Neural cell (in vitro differentiated cells): Measurements from ENCODE around the gene CELF4. TPM values are rescaled to one million over a fixed set of nuclear protein-coding genes. Genes with fewer than 3 reads are reported as not detected.

Source experiments
- H2AFZ ChIP-seq: fragments of 200-600, 300-800 bp; sonication (generic), shearing (Covaris generic); 2 replicates; pipeline ENCODE4 v1.6.0; 2014; ENCODE audit warnings: low read depth, mild to moderate bottlenecking, antibody characterized with exemption, low read length, moderate library complexity
- H3F3A ChIP-seq: fragments of 200-600 bp; shearing (Covaris generic); 2 replicates; pipeline ENCODE4 v1.6.1; 2016; ENCODE audit warnings: mild to moderate bottlenecking, moderate library complexity, mixed read lengths, antibody characterized with exemption, low read length; ENCODE audit not compliant: insufficient read depth, poor library complexity, severe bottlenecking
- H3K27ac ChIP-seq: fragments of 200-600, 300-800 bp; sonication (generic), shearing (Covaris generic); 2 replicates; pipeline ENCODE4 v1.5.1; 2014; ENCODE audit warnings: mild to moderate bottlenecking, low read length, moderate library complexity
- H3K27me3 ChIP-seq: fragments of 300-800, 200-600 bp; sonication (generic), shearing (Covaris generic); 2 replicates; pipeline ENCODE4 v1.6.0; 2014; ENCODE audit warnings: mild to moderate bottlenecking, low read depth, low read length, moderate library complexity; ENCODE audit not compliant: insufficient read depth
- H3K36me3 ChIP-seq: fragments of 300-800, 200-600 bp; sonication (generic), shearing (Covaris generic); 2 replicates; pipeline ENCODE4 v1.5.1; 2014; ENCODE audit warnings: mild to moderate bottlenecking, antibody characterized with exemption, low read length, moderate library complexity; ENCODE audit not compliant: insufficient read depth
- H3K4me2 ChIP-seq: fragments of 300-800, 200-600 bp; sonication (generic), shearing (Covaris generic); 2 replicates; pipeline ENCODE4 v1.6.0; 2014; ENCODE audit warnings: mild to moderate bottlenecking, low read length
- H3K4me3 ChIP-seq: fragments of 300-800, 200-600 bp; sonication (generic), shearing (Covaris generic); 2 replicates; pipeline ENCODE4 v1.5.1; 2014; ENCODE audit warnings: mild to moderate bottlenecking, low read length, moderate library complexity
- H3K79me2 ChIP-seq: fragments of 200-600 bp; shearing (Covaris generic); replicated peaks from 2 replicates; pipeline ENCODE4 v1.6.0; 2014; ENCODE audit warnings: mild to moderate bottlenecking, low read length, moderate library complexity; ENCODE audit not compliant: insufficient read depth
- H3K9ac ChIP-seq: fragments of 300-800, 200-600 bp; sonication (generic), shearing (Covaris generic); 2 replicates; pipeline ENCODE4 v1.6.1; 2016; ENCODE audit warnings: mild to moderate bottlenecking, low read length, mixed read lengths
- H3K9me2 ChIP-seq: fragments of 200-600 bp; shearing (Covaris generic); 2 replicates; pipeline ENCODE4 v1.6.1; 2016; ENCODE audit warnings: mild to moderate bottlenecking, low read length, mixed read lengths; ENCODE audit not compliant: insufficient read depth
- H3K9me3 ChIP-seq: fragments of 200-600, 300-800 bp; sonication (generic), shearing (Covaris generic); 2 replicates; pipeline ENCODE4 v1.6.1; 2016; ENCODE audit warnings: mild to moderate bottlenecking, mixed run types, low read length, moderate library complexity, mixed read lengths
- H4K20me1 ChIP-seq: fragments of 200-600 bp; shearing (Covaris generic); 2 replicates; pipeline ENCODE4 v1.6.1; 2016; ENCODE audit warnings: mild to moderate bottlenecking, mixed run types; ENCODE audit not compliant: insufficient read depth
- CTCF ChIP-seq: fragments of 450-650 bp; IDR thresholded peaks from 2 replicates; pipeline ENCODE4 v1.5.1; 2014; ENCODE audit warnings: antibody characterized with exemption, mild to moderate bottlenecking, moderate library complexity; ENCODE audit not compliant: poor library complexity, severe bottlenecking
- EP300 ChIP-seq: fragments of 450-650 bp; conservative IDR thresholded peaks from 2 replicates; pipeline ENCODE4 v1.6.1; 2014; ENCODE audit warnings: antibody characterized with exemption, mild to moderate bottlenecking, moderate library complexity; ENCODE audit not compliant: poor library complexity, severe bottlenecking
- EZH2 ChIP-seq: fragments of 200-600, 300-800 bp; shearing (Covaris generic), sonication (generic); IDR thresholded peaks from 2 replicates; pipeline ENCODE4 v1.6.1; 2014; ENCODE audit warnings: antibody characterized with exemption, low read length, borderline replicate concordance, mild to moderate bottlenecking; ENCODE audit not compliant: insufficient read depth, poor library complexity, severe bottlenecking
- MXI1 ChIP-seq: fragments of 450-650 bp; conservative IDR thresholded peaks from 2 replicates; pipeline ENCODE4 v1.6.1; 2014; ENCODE audit warnings: antibody characterized with exemption, mild to moderate bottlenecking; ENCODE audit not compliant: poor library complexity, severe bottlenecking
- POLR2AphosphoS5 ChIP-seq: IDR thresholded peaks from 2 replicates; pipeline ENCODE4 v1.6.1; 2012
- RAD21 ChIP-seq: fragments of 450-650 bp; conservative IDR thresholded peaks from 2 replicates; pipeline ENCODE4 v1.6.1; 2014; ENCODE audit warnings: antibody characterized with exemption, mild to moderate bottlenecking, moderate library complexity
- REST ChIP-seq: IDR thresholded peaks from 2 replicates; pipeline ENCODE4 v1.6.1; 2012; ENCODE audit warnings: borderline replicate concordance
- SMC3 ChIP-seq: fragments of 450-650 bp; conservative IDR thresholded peaks from 2 replicates; pipeline ENCODE4 v1.6.1; 2014; ENCODE audit warnings: antibody characterized with exemption, mild to moderate bottlenecking, moderate library complexity; ENCODE audit not compliant: poor library complexity
- TAF1 ChIP-seq: IDR thresholded peaks from 2 replicates; pipeline ENCODE4 v1.6.1; 2012; ENCODE audit warnings: low read depth
- polyA plus RNA-seq: library from polyadenylated mRNA; depleted of rRNA; stranded (reverse); fragments of >200 nt; gene quantifications from 2 replicates; pipeline ENCODE4 v1.2.3, GENCODE V29; 2014

CELF4 gene
- polyA plus RNA-seq, 1 donor from 2014 or later = 191 TPM

- Histone ChIP-seq H3K9ac (no peak overlapping the region), H3K4me2 (no peak overlapping the region), H3F3A (no peaks in the 10 kb centered on the region), H4K20me1 (no peaks in the 10 kb centered on the region), H3K27ac (no peak overlapping the region), H3K9me3 (no peaks in the 10 kb centered on the region), H3K4me3 (no peak overlapping the region), H3K9me2 (no peaks in the 10 kb centered on the region), H3K36me3 (no peaks in the 10 kb centered on the region), H3K79me2 (no peaks in the 10 kb centered on the region), H2AFZ (no peak overlapping the region), H3K27me3 (no peaks in the 10 kb centered on the region)
- TF ChIP-seq TAF1 (no peak), CTCF (no peak), MXI1 (no peak), SMC3 (no peak), RAD21 (no peak), EZH2 (no peak), POLR2AphosphoS5 (no peak), EP300 (no peak), REST (no peak)
Observed at GRCh38 chr18:37303009-37303408, 262.6 kb downstream of the CELF4 start.

- Histone ChIP-seq H3F3A (no peaks in the 10 kb centered on the region), H3K36me3 (no peaks in the 10 kb centered on the region), H3K9me2 (no peaks in the 10 kb centered on the region), H3K9ac (no peak overlapping the region), H3K27ac (no peak overlapping the region), H3K4me2 (no peak overlapping the region), H3K27me3 (no peaks in the 10 kb centered on the region), H4K20me1 (no peaks in the 10 kb centered on the region), H3K4me3 (no peak overlapping the region), H2AFZ (no peak overlapping the region), H3K9me3 (no peaks in the 10 kb centered on the region), H3K79me2 (no peaks in the 10 kb centered on the region)
- no peak for TF ChIP-seq POLR2AphosphoS5
- no peak for TF ChIP-seq MXI1
Observed at GRCh38 chr18:37302519-37302918, 263.1 kb downstream of the CELF4 start.
